H1 (cell line): ENCODE data around the gene TAT. TPM values are rescaled to one million over a fixed set of nuclear protein-coding genes. Genes with fewer than 3 reads are reported as not detected.
"Not testable (repeated sequence)": the region's sequence is repeated elsewhere in the genome, so short reads cannot be mapped to it uniquely, and the experiment has no call there.

Source experiments
- CTCF ChIA-PET: fragments of 300-600 bp; sonication (Branson Sonifier 250); formaldehyde crosslinking; loops from one replicate; lab custom pipeline; 2021; ENCODE audit not compliant: partially characterized antibody; lab: Charles Lee
- POLR2A ChIA-PET: fragments of 300-600 bp; sonication (Branson Sonifier 250); formaldehyde crosslinking; loops from one replicate; lab custom pipeline; 2021; ENCODE audit warnings: inconsistent platforms; ENCODE audit not compliant: partially characterized antibody; lab: Charles Lee
- DNase-seq, 2 experiments: peaks; one replicate each; pipeline versions ENCODE4 v3.0.0 to v3.0.0-alpha.2; 2010 to 2022; ENCODE audit warnings: low spot score in 2 of 2, low read depth in 1 of 2, mixed read lengths in 1 of 2
- FAIRE-seq: peaks from 2 replicates; lab custom pipeline; 2011; peaks lifted over from hg19 to GRCh38; lab: Jason Lieb, UNC
- H2AFZ ChIP-seq: 2 replicates; pipeline ENCODE4 v1.8.1; 2012; ENCODE audit warnings: low read length, inconsistent platforms
- H2AK5ac ChIP-seq: 2 replicates; pipeline ENCODE4 v1.6.1; 2013; ENCODE audit warnings: low read depth, low read length
- H2BK120ac ChIP-seq: replicated peaks from 2 replicates; pipeline ENCODE3; 2013; ENCODE audit warnings: low read depth, low read length, inconsistent platforms
- H2BK12ac ChIP-seq: 2 replicates; pipeline ENCODE4 v1.6.1; 2013; ENCODE audit warnings: low read depth, low read length
- H2BK15ac ChIP-seq: 2 replicates; pipeline ENCODE4 v1.6.1; 2013; ENCODE audit warnings: low read length
- H2BK20ac ChIP-seq: 2 replicates; pipeline ENCODE4 v1.6.1; 2013; ENCODE audit warnings: low read length
- H2BK5ac ChIP-seq: 2 replicates; pipeline ENCODE4 v1.6.1; 2013; ENCODE audit warnings: low read depth, low read length
- H3K14ac ChIP-seq: 2 replicates; pipeline ENCODE4 v1.6.1; 2013; ENCODE audit warnings: inconsistent platforms; ENCODE audit not compliant: insufficient read length
- H3K18ac ChIP-seq: 2 replicates; pipeline ENCODE4 v1.6.1; 2013; ENCODE audit warnings: low read length; ENCODE audit errors: extremely low read depth
- H3K23ac ChIP-seq: 2 replicates; pipeline ENCODE4 v1.6.1; 2013; ENCODE audit warnings: inconsistent platforms; ENCODE audit not compliant: insufficient read length
- H3K23me2 ChIP-seq: 2 replicates; pipeline ENCODE4 v1.6.1; 2013; ENCODE audit warnings: low read depth, low read length
- H3K27ac ChIP-seq: 2 replicates; pipeline ENCODE4 v1.6.1; 2011; ENCODE audit warnings: low read depth, low read length, inconsistent platforms
- H3K27me3 ChIP-seq, 4 experiments: replicated peaks in 1 of 4; 1 replicate in 1 of 4; 2 replicates in 3 of 4; pipeline versions ENCODE4 v1.6.1 to v1.8.1; 2011 to 2013; ENCODE audit warnings: low read length in 3 of 4, mild to moderate bottlenecking in 3 of 4, inconsistent platforms in 2 of 4, mixed read lengths in 2 of 4, moderate library complexity in 1 of 4; ENCODE audit not compliant: control insufficient read depth in 3 of 4, insufficient read depth in 3 of 4; ENCODE audit errors: extremely low read depth in 1 of 4
- H3K36me3 ChIP-seq, 4 experiments: 2 replicates each; pipeline versions ENCODE4 v1.6.1 to v1.8.1; 2011 to 2013; ENCODE audit warnings: mild to moderate bottlenecking in 4 of 4, low read length in 3 of 4, moderate library complexity in 2 of 4, control low read depth in 1 of 4, inconsistent platforms in 1 of 4; ENCODE audit not compliant: insufficient read depth in 4 of 4, control insufficient read depth in 2 of 4
- H3K4ac ChIP-seq: replicated peaks from 2 replicates; pipeline ENCODE3; 2013; ENCODE audit warnings: low read length, low read depth, mixed read lengths, inconsistent platforms; ENCODE audit not compliant: insufficient read length
- H3K4me1 ChIP-seq, 4 experiments: replicated peaks in 1 of 4; 1 replicate in 1 of 4; 2 replicates in 3 of 4; pipeline versions ENCODE4 v1.6.1 to v1.8.1; 2011 to 2013; ENCODE audit warnings: low read length in 3 of 4, inconsistent platforms in 2 of 4, mixed read lengths in 1 of 4; ENCODE audit not compliant: insufficient read depth in 4 of 4, control insufficient read depth in 3 of 4
- H3K4me2 ChIP-seq, 2 experiments: 2 replicates each; pipeline versions ENCODE4 v1.6.1 to v1.8.1; 2011 to 2013; ENCODE audit warnings: low read depth in 2 of 2, low read length in 2 of 2, control low read depth in 1 of 2, inconsistent platforms in 1 of 2, mild to moderate bottlenecking in 1 of 2; ENCODE audit not compliant: insufficient read depth in 1 of 2
- H3K4me3 ChIP-seq, 4 experiments: fragments of 200-600, 300-600 bp in 1 of 4; sonication (generic), shearing (Covaris generic), sonication (Bioruptor Twin) in 1 of 4; 2 replicates each; pipeline versions ENCODE4 v1.5.1 to v1.8.1; 2011 to 2016; ENCODE audit warnings: low read length in 4 of 4, low read depth in 3 of 4, control low read depth in 2 of 4, inconsistent platforms in 2 of 4, mild to moderate bottlenecking in 2 of 4, mixed read lengths in 1 of 4, moderate library complexity in 1 of 4; ENCODE audit not compliant: insufficient read depth in 2 of 4; ENCODE audit errors: extremely low read depth in 1 of 4
- H3K56ac ChIP-seq: replicated peaks from 2 replicates; pipeline ENCODE3; 2013; ENCODE audit warnings: low read depth, mild to moderate bottlenecking, mixed read lengths, low read length, inconsistent platforms; ENCODE audit not compliant: insufficient read length
- H3K79me1 ChIP-seq: 2 replicates; pipeline ENCODE4 v1.6.1; 2013; ENCODE audit warnings: low read depth, low read length, control low read depth
- H3K79me2 ChIP-seq, 2 experiments: 2 replicates each; pipeline versions ENCODE4 v1.6.1 to v1.8.1; 2012 to 2013; ENCODE audit warnings: low read length in 2 of 2, mild to moderate bottlenecking in 2 of 2, inconsistent platforms in 1 of 2; ENCODE audit not compliant: insufficient read depth in 2 of 2, control insufficient read depth in 1 of 2
- H3K9ac ChIP-seq, 4 experiments: replicated peaks in 1 of 4; 1 replicate in 1 of 4; 2 replicates in 3 of 4; pipeline versions ENCODE4 v1.6.1 to v1.8.1; 2011 to 2013; ENCODE audit warnings: low read depth in 3 of 4, low read length in 3 of 4, control low read depth in 2 of 4, mild to moderate bottlenecking in 2 of 4, moderate library complexity in 2 of 4, inconsistent platforms in 1 of 4; ENCODE audit errors: extremely low read depth in 1 of 4
- H3K9me3 ChIP-seq, 2 experiments: 2 replicates each; pipeline versions ENCODE4 v1.6.1 to v1.8.1; 2012 to 2013; ENCODE audit warnings: mild to moderate bottlenecking in 2 of 2, moderate library complexity in 2 of 2, control low read depth in 1 of 2, inconsistent platforms in 1 of 2, low read depth in 1 of 2, low read length in 1 of 2, mixed read lengths in 1 of 2; ENCODE audit not compliant: insufficient read depth in 2 of 2
- H4K20me1 ChIP-seq, 2 experiments: replicated peaks in 1 of 2; 2 replicates each; pipeline versions ENCODE3 to v1.8.1; 2011 to 2013; ENCODE audit warnings: inconsistent platforms in 2 of 2, low read length in 2 of 2, mild to moderate bottlenecking in 1 of 2; ENCODE audit not compliant: insufficient read depth in 2 of 2, control insufficient read depth in 1 of 2
- H4K5ac ChIP-seq: 2 replicates; pipeline ENCODE4 v1.6.1; 2013; ENCODE audit warnings: low read length, low read depth, mixed read lengths, inconsistent platforms; ENCODE audit not compliant: insufficient read length
- H4K8ac ChIP-seq: 2 replicates; pipeline ENCODE4 v1.8.0; 2013; ENCODE audit warnings: mild to moderate bottlenecking, moderate library complexity, low read length, inconsistent platforms; ENCODE audit not compliant: insufficient read depth; ENCODE audit errors: extremely low read depth
- H4K91ac ChIP-seq: replicated peaks from 2 replicates; pipeline ENCODE3; 2013; ENCODE audit warnings: low read length, mixed read lengths, inconsistent platforms; ENCODE audit not compliant: insufficient read length
- BACH1 ChIP-seq: IDR thresholded peaks from 2 replicates; pipeline ENCODE4 v1.6.1; 2012; ENCODE audit warnings: low read length, improper control_type of control experiment
- CHD2 ChIP-seq: IDR thresholded peaks from 2 replicates; pipeline ENCODE4 v1.6.1; 2012; ENCODE audit warnings: low read length, improper control_type of control experiment
- CREB1 ChIP-seq: IDR thresholded peaks from 2 replicates; pipeline ENCODE4 v1.6.1; 2012; ENCODE audit warnings: inconsistent platforms
- RBBP5 ChIP-seq: IDR thresholded peaks from 2 replicates; pipeline ENCODE4 v1.7.1; 2012; ENCODE audit warnings: low read depth, mild to moderate bottlenecking, inconsistent platforms, low read length, moderate library complexity, borderline replicate concordance
- RNF2 ChIP-seq: fragments of 200-900, 300-1000 bp; sonication (generic); IDR thresholded peaks from 2 replicates; pipeline ENCODE4 v1.7.1; 2016; ENCODE audit warnings: borderline replicate concordance, low read depth, mild to moderate bottlenecking, antibody characterized with exemption, low read length; ENCODE audit not compliant: poor library complexity, severe bottlenecking; ENCODE audit errors: missing control alignments
- SP2 ChIP-seq: IDR thresholded peaks from 2 replicates; pipeline ENCODE4 v1.6.1; 2012; ENCODE audit warnings: mild to moderate bottlenecking, low read length, inconsistent platforms
- SP4 ChIP-seq: IDR thresholded peaks from 2 replicates; pipeline ENCODE4 v1.6.1; 2012; ENCODE audit warnings: low read length, inconsistent platforms
- WGBS, 2 experiments: shearing (Covaris generic) in 1 of 2; methylation state at CpG; one replicate each; pipeline versions ENCODE4 v1.1.6 to v1.1.7; 2013 to 2015; ENCODE audit warnings: low lambda C conversion rate in 2 of 2, mixed read lengths in 2 of 2, inconsistent platforms in 1 of 2, low coverage in 1 of 2, missing lambda C conversion rate in 1 of 2; ENCODE audit not compliant: insufficient replicate concordance in 2 of 2, insufficient coverage in 1 of 2, insufficient read length in 1 of 2; ENCODE audit errors: extremely low coverage in 1 of 2, missing lambda C conversion rate in 1 of 2; 5-methylcytosine and 5-hydroxymethylcytosine counted together
- polyA plus RNA-seq, 7 experiments: library from polyadenylated mRNA; depleted of rRNA in 3 of 7; stranded (reverse) in 5 of 7; unstranded in 2 of 7; fragments of >200 nt in 5 of 7; fragments of 200-250 nt in 2 of 7; gene quantifications; 1 replicate in 5 of 7; 2 replicates in 1 of 7; 4 replicates in 1 of 7; pipeline versions ENCODE4 v1.2.1 to v1.2.3, GENCODE V29; 2011 to 2013; ENCODE audit warnings: missing spikeins in 2 of 7, mixed read lengths in 2 of 7
- total RNA-seq: library from RNA; stranded (reverse); fragmentation: NEBNext Ultra II Directional; extraction: Animal tissue kit (Norgen Biotek cat#: 25700); gene quantifications from 2 replicates; pipeline ENCODE4 v1.2.1, GENCODE V29; 2021

TAT gene
- total and polyA plus RNA-seq, 2 of the 8 experiments (the other 6 are each of a cell fraction or from before 2014, with no cell fraction given): 0.03 TPM; not detected in 1

- TF ChIP-seq CHD2 (no peak), SP2 (no peak), RNF2 (no peak), RBBP5 (no peak), CREB1 (no peak), BACH1 (no peak), SP4 (no peak)
Observed at GRCh38 chr16:71590584-71590983, 13.7 kb upstream of the TAT start (continued).

GRCh38 chr16:71590071-71590470, 13.2 kb upstream of the TAT start:
- H2AK5ac ChIP-seq, H3K4me3 ChIP-seq, H3K18ac ChIP-seq, POLR2A ChIA-PET, H3K79me2 ChIP-seq, H4K20me1 ChIP-seq, H3K9ac ChIP-seq, H3K36me3 ChIP-seq, FAIRE-seq, H3K4me2 ChIP-seq, H4K5ac ChIP-seq, H2BK20ac ChIP-seq, CTCF ChIA-PET, H3K27me3 ChIP-seq, H3K14ac ChIP-seq, H2AFZ ChIP-seq, H3K27ac ChIP-seq, H3K56ac ChIP-seq, DNase-seq, H3K9me3 ChIP-seq, H3K23me2 ChIP-seq, H2BK15ac ChIP-seq, H3K4me1 ChIP-seq, H4K8ac ChIP-seq, H2BK120ac ChIP-seq, H2BK12ac ChIP-seq, H4K91ac ChIP-seq, H2BK5ac ChIP-seq, H3K23ac ChIP-seq, H3K79me1 ChIP-seq, H3K4ac ChIP-seq: not testable (repeated sequence)
- no CpG with 5 or more reads among the region's 2 CpGs for WGBS, 2 experiments
